OCI-LY7 (cell line): ENCODE results near the gene SLC25A2. TPM values are rescaled to one million over a fixed set of nuclear protein-coding genes. Genes with fewer than 3 reads are reported as not detected.

Experiments used
- BruUV-seq: library from RNA; stranded (reverse); fragments of 400-500 nt; replicated peaks from 2 replicates; lab custom pipeline; 2021; lab: Mats Ljungman, UMichigan
- CTCF ChIA-PET: fragments of 300-600 bp; sonication (Branson Sonifier 250); formaldehyde crosslinking; loops from one replicate; lab custom pipeline; 2022; ENCODE audit warnings: antibody characterized with exemption; ENCODE audit not compliant: unreplicated experiment; lab: Charles Lee
- POLR2A ChIA-PET: fragments of 300-600 bp; sonication (Branson Sonifier 250); formaldehyde crosslinking; loops from one replicate; lab custom pipeline; 2022; ENCODE audit warnings: antibody characterized with exemption; lab: Charles Lee
- DNase-seq: peaks from one replicate; pipeline ENCODE4 v3.0.0-alpha.2; 2015; ENCODE audit warnings: low spot score
- H2AFZ ChIP-seq: fragments of 200-600 bp; sonication (generic), shearing (Covaris generic); 2 replicates; pipeline ENCODE4 v1.6.1; 2014; ENCODE audit warnings: mild to moderate bottlenecking, antibody characterized with exemption, low read length, moderate library complexity
- H3K27ac ChIP-seq: fragments of 200-600 bp; sonication (generic); 2 replicates; pipeline ENCODE4 v1.5.1; 2014; ENCODE audit warnings: mixed run types, low read depth, mild to moderate bottlenecking, moderate library complexity, low read length, inconsistent platforms; ENCODE audit not compliant: poor library complexity, severe bottlenecking
- H3K36me3 ChIP-seq: fragments of 200-600 bp; sonication (generic); 2 replicates; pipeline ENCODE4 v1.6.1; 2014; ENCODE audit warnings: mild to moderate bottlenecking, antibody characterized with exemption, low read length, moderate library complexity, mixed read lengths; ENCODE audit not compliant: insufficient read depth
- H3K4me1 ChIP-seq: fragments of 200-600 bp; sonication (generic); 2 replicates; pipeline ENCODE4 v1.5.1; 2014; ENCODE audit warnings: mild to moderate bottlenecking, low read length; ENCODE audit not compliant: insufficient read depth, poor library complexity, severe bottlenecking
- H3K4me2 ChIP-seq: fragments of 200-600 bp; sonication (generic); 2 replicates; pipeline ENCODE4 v1.6.1; 2014; ENCODE audit warnings: mild to moderate bottlenecking, low read length
- H3K4me3 ChIP-seq: fragments of 200-600 bp; sonication (generic); 2 replicates; pipeline ENCODE4 v1.5.1; 2014; ENCODE audit warnings: mild to moderate bottlenecking, low read depth, low read length; ENCODE audit not compliant: poor library complexity, severe bottlenecking
- H3K79me2 ChIP-seq: fragments of 200-600 bp; sonication (generic); 2 replicates; pipeline ENCODE4 v1.6.1; 2016; ENCODE audit warnings: low read depth, mild to moderate bottlenecking, low read length, moderate library complexity, mixed read lengths; ENCODE audit not compliant: insufficient read depth
- H3K9me2 ChIP-seq: fragments of 200-600 bp; sonication (generic); 2 replicates; pipeline ENCODE4 v1.6.1; 2016; ENCODE audit warnings: mild to moderate bottlenecking, low read length, mixed read lengths; ENCODE audit not compliant: insufficient read depth
- H3K9me3 ChIP-seq: fragments of 200-600 bp; sonication (generic); 2 replicates; pipeline ENCODE4 v1.6.1; 2014; ENCODE audit warnings: mild to moderate bottlenecking, mixed run types, low read length, mixed read lengths
- H4K20me1 ChIP-seq: fragments of 200-600 bp; sonication (generic); 2 replicates; pipeline ENCODE4 v1.6.1; 2014; ENCODE audit warnings: mild to moderate bottlenecking, antibody characterized with exemption, low read length, moderate library complexity, mixed read lengths; ENCODE audit not compliant: insufficient read depth
- CTCF ChIP-seq: fragments of 200-600 bp; sonication (generic); conservative IDR thresholded peaks from 2 replicates; pipeline ENCODE4 v1.5.1; 2014; ENCODE audit warnings: mild to moderate bottlenecking, antibody characterized with exemption, low read length, moderate library complexity, mixed read lengths
- EZH2phosphoT487 ChIP-seq: fragments of 200-600 bp; sonication (generic); IDR thresholded peaks from 2 replicates; pipeline ENCODE4 v1.6.1; 2018; ENCODE audit warnings: low read depth, borderline replicate concordance, mild to moderate bottlenecking, mixed run types, antibody characterized with exemption, low read length, moderate library complexity, mixed read lengths
- intact Hi-C: fragments of 100-400 bp; cut with micrococcal nuclease; formaldehyde crosslinking; loops from one replicate; pipeline ENCODE4 v1.10.0; 2022; ENCODE audit not compliant: unreplicated experiment
- total RNA-seq, 2 experiments: library from RNA; depleted of rRNA in 1 of 2; stranded (reverse); fragments of >200 nt in 1 of 2; shearing (Covaris generic) in 1 of 2; gene quantifications; 2 replicates each; pipeline ENCODE4 v1.2.3, GENCODE V29; 2014 to 2022

SLC25A2 gene
- total RNA-seq, 2 experiments from 2014 or later = 0.16 to 1.6 TPM

- no peak for TF ChIP-seq CTCF
- TF ChIP-seq EZH2phosphoT487 = no peak
- Histone ChIP-seq H3K4me2 (0 out of 2 replicates have a peak overlapping the region, but pooled peaks have one; percentile 0), H3K36me3 (peaks cover 31% of the 10 kb centered on the region), H3K4me3 (no peak overlapping the region), H4K20me1 (no peaks in the 10 kb centered on the region), H2AFZ (no peak overlapping the region), H3K9me2 (no peaks in the 10 kb centered on the region), H3K27ac (no peak overlapping the region), H3K9me3 (peaks cover 31% of the 10 kb centered on the region), H3K4me1 (peaks cover 34% of the 10 kb centered on the region), H3K79me2 (peaks cover 41% of the 10 kb centered on the region)
- ChIA-PET POLR2A (interaction anchor here (0.7 kb wide), 2 partner anchors 10 to 75 kb away, joined by 3 read pairs; no protein-coding TSS in a partner anchor), CTCF (no interaction called here)
- intact Hi-C loops = loop anchor here (10.0 kb wide), 1 partner anchor 783 kb away; the partner anchor contains the start of gene NDFIP1
- no TSS peak for BruUV-seq
- no peak for DNase-seq
These were observed 18.4 kb upstream of the SLC25A2 start for GRCh38 chr5:141322261-141322660.

- peaks cover 45% of the 10 kb centered on the region for H3K9me3 ChIP-seq
- peak within 1 kb of the TSS; percentile 85 for H3K27ac ChIP-seq
- ChIA-PET POLR2A (interaction anchor here (0.6 to 3.2 kb wide), 23 partner anchors 9 to 1036 kb away, joined by 3 to 29 read pairs (median 4); partner anchors contain the start of genes PCDHGA1, PCDHGA2 and RNF14), CTCF (interaction anchor here (0.6 to 2.0 kb wide), 10 partner anchors 9 to 237 kb away, joined by 3 to 5 read pairs (median 3); partner anchors contain the start of genes PCDHGA1 and PCDHGA3)
- peak; percentile 97 for DNase-seq
- H3K4me2 ChIP-seq = peak within 1 kb of the TSS; percentile 79
- H4K20me1 ChIP-seq = no peaks in the 10 kb centered on the region
- TF ChIP-seq CTCF (peak; percentile 96), EZH2phosphoT487 (no peak)
- H3K79me2 ChIP-seq = peaks cover 58% of the 10 kb centered on the region
- no peaks in the 10 kb centered on the region for H3K9me2 ChIP-seq
- intact Hi-C loops = loop anchor here (10.0 kb wide), 1 partner anchor 784 kb away; the partner anchor contains the start of gene NDFIP1
- peaks cover 49% of the 10 kb centered on the region for H3K36me3 ChIP-seq
- H3K4me3 ChIP-seq = peak within 1 kb of the TSS; percentile 96
- H3K4me1 ChIP-seq = peaks cover 34% of the 10 kb centered on the region
- peak within 1 kb of the TSS; percentile 83 for H2AFZ ChIP-seq
- BruUV-seq = TSS peak; percentile 83
These were observed 16.6 kb upstream of the SLC25A2 start, which contains the start of gene TAF7 for GRCh38 chr5:141320225-141321169. TSS of gene TAF7 (minus strand) at chr5:141320784. CDS start at chr5:141320044, 740 bp downstream.
